NCI-H345 treated with DMSO at 0.1 percent for 48 hours (cell line): ENCODE measurements around the gene NKAIN4.

Source experiments
- DNase-seq: peaks from one replicate; lab custom pipeline; 2025; ENCODE audit not compliant: unreplicated experiment; lab: John Stamatoyannopoulos, UW

The NKAIN4 gene

GRCh38 chr20:63288581-63289251, 34.5 kb upstream of the NKAIN4 start:
- DNase-seq: no peak

- no peak for DNase-seq
These were observed 33.7 kb upstream of the NKAIN4 start for GRCh38 chr20:63287697-63288580.

- no peak for DNase-seq
These were observed 32.8 kb upstream of the NKAIN4 start for GRCh38 chr20:63286781-63287696.

DNA sequence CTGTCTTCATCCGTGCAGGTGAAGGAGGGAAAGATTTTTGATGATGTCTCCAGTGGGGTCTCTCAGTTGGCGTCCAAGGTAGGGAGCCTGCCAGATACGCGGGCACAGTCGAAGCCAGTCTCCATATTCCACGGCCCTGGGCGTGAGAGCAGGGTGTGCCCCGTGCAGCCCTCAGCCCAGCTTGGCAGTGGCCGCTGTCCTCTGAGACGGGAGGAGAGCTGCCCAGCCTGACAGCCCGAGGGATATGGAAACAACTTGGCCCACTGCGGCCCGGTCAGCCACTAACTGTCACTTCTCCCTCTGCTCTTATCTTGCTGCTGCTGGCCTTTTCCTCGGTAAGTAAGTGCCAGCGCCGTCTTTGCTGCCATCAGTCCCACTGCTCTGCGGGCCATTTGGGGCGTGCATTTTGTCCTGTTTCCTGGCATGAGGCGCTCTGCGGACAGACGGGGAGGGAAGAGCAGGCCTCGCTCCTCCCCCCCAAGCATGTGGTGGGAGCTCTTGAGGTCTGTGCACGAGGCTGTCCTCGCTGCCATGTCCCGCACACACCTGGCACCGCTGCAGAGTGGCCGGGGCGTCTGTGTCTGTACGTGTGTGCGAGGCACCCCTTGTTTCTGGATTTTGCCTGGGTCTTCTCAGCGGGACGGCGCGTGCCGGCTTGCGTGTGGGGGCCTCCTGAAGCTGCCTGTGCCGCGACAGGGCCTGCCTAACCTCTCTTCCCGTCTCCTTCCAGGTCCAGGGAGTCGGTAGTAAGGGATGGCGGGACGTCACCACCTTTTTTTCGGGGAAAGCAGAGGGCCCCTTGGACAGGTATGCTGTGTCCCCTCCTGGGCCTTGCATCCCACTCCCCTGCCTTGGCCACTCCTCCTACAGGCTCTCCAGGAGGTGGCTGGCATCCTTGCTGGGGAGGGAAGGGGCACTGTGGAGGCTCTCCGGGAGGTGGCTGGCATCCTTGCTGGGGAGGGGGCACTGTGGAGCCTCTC, 31.7 kb upstream of the NKAIN4 start:
- DNase-seq: no peak

GRCh38 chr20:63284981-63285524, 30.8 kb upstream of the NKAIN4 start:
- DNase-seq: no peak

DNA sequence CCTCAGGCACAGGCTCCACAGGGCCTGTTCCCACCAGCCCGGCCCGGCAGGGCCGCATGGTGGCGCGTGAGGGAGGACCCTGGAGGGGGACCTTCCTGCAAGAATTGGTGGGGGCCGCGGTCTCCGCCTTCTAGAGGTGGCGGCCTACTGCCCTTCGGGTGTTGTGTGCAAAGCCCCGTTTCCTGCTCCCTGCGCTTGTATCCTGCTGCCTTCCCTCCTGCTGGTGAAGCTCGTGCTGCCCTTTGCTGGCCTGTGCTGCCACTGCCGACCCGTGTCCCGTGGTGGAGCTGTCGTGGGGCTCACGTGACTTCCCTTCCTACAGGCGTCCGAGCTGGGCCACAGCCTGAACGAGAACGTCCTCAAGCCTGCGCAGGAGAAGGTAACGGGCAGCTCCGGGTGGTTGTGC, 30.3 kb upstream of the NKAIN4 start:
- no peak for DNase-seq

- no peak for DNase-seq
These were observed 29.8 kb upstream of the NKAIN4 start for GRCh38 chr20:63284083-63284440.

GRCh38 chr20:63283397-63284082, 29.3 kb upstream of the NKAIN4 start:
- DNase-seq: no peak

- DNase-seq: no peak
These were observed 28.7 kb upstream of the NKAIN4 start for GRCh38 chr20:63282946-63283345.

DNA sequence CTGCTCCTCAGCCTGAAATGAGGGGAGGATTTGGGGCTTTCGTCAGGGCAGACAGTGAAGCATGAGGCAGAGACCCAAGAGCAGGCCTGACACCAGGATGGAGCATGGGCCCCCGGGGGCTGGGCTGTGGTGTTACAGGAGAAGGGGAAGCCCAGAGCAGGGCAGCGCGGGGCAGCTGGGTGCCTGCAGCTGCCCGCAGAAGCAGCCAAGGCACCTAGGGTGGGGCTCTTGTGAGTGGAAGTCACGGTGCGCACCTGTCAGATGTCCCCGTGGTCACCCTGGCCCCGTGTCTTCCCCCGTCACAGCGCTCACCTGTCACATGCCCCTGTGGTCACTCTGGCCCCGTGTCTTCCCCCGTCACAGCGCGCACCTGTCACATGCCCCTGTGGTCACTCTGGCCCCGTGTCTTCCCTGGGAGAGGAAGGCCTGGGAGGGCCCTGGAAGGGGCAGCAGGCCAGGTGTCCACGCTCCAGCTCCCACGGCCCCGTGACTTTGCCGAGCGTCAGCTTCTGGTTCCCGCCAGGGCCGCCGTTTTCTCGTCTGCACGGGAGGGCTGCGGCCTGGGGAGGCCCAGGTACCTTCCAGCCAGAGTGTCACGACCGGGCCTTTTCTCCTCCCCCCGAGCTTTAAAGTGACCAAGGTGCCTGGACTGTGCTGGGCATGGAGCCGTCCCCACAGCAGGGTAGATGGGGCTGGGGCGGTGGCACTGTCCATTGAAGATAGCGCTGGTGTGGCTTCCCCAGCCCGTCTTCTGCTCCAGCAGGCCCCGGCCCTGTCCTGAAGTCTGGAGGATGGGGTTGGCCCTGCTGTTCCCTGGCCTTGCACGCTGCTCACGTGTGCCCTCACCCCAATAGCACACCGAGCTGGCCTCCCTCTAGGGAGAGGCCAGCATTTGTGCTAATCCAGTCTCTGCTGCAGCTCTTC, 27.7 kb upstream of the NKAIN4 start:
- no peak for DNase-seq

- DNase-seq: no peak
These were observed 26.8 kb upstream of the NKAIN4 start for GRCh38 chr20:63280929-63281545.

DNA sequence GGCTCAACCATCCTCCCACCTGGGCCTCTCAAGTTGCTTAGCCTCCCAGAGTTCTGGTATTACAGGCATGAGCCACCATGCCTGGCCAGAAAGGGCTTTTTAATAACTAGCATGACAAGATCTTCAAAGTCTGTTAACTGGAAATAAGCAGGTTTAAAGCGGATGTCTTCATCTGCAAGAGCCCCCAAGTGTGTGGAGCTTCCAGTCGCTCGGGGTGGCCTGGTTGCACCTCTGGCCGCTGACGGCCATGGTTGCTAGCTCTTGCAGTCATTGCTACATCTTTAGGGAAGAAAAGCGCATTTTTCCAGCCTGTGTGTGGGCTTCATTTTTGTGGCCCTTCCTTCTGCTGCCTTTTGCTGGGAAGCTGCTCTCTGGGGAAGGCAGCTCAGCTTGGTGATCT, 26.1 kb upstream of the NKAIN4 start:
- DNase-seq: no peak

- DNase-seq: no peak
These were observed 25.7 kb upstream of the NKAIN4 start for GRCh38 chr20:63279931-63280330.

GRCh38 chr20:63278661-63279060, 24.4 kb upstream of the NKAIN4 start:
- DNase-seq: no peak

- no peak for DNase-seq
These were observed 23.4 kb upstream of the NKAIN4 start for GRCh38 chr20:63277466-63278272.

DNA sequence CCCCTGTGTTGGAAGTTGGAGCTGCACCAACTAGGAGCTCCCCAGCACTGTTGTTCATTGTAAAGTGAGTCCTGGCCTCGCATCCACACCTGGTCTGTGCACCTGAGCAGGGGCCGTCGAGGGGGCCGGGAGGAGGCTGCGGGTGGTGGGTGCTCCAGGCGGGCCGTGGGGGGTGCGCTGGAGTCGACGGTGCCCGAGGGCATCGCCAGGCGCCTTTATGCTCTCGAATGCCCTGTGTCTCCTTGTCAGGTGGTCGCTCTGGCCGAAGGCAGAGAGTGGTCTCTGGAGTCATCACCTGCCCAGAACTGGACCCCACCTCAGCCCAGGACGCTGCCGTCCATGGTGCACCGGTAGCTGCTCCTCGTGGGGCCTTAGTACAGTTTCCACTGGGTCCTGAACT, 22.7 kb upstream of the NKAIN4 start:
- no peak for DNase-seq

DNA sequence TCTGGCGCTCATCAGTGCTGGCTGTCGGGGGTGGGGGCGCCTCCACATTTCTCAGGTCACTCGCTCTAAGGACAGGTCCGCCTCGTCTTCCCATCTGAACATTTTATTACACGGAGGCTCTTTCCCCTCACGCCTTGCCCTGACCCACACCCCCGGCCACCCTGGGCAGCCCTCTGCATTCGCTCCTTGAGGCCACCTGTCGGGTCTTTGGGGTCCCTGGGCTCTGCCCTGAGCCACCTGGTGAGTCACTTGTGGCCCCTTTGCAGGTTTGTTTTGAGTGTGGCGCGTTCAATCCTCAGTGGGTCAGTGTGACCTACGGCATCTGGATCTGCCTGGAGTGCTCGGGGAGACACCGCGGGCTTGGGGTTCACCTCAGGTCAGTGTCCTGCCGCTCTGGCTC, 21.6 kb upstream of the NKAIN4 start:
- DNase-seq: no peak
